ENCODE measurements around the gene ZKSCAN8. TPM values are rescaled to one million over a fixed set of nuclear protein-coding genes. Genes with fewer than 3 reads are reported as not detected.
A peak's percentile ranks its signal among the peaks of the same experiment; 100 is the strongest.

The ZKSCAN8 gene
- total and polyA plus RNA-seq, 2 donors (not counting 3 experiments of a cell fraction or from before 2014, with no cell fraction given): 9.4 to 19.7 TPM

DNA sequence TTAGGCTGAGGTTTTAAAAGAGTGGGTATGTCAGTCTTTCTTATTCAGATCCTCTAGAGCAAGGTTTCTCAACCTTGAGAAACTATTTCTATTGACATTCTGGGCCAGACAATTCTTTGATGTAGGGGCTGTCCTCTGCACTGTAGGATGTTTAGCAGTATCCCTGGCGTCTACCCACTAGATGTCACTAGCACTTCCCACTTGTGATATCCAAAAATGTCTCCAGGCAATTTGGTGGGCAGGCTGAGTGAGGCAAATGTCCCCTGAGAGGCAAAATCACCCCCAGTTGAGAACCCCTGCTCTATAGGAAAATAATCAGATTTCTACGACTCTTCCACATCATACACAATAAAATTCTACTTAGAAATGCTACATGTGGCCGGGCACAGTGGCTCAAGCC is 7.7 kb upstream of the ZKSCAN8 start:
- no peaks in the 10 kb centered on the region for H3K27me3 ChIP-seq (ENCODE audit: control insufficient read depth in 2 of 2, insufficient read depth in 2 of 2, low read length in 2 of 2)
- CTCF ChIA-PET: interaction anchor here (0.8 to 2.1 kb wide), 2 partner anchors 146 to 222 kb away, joined by 3 to 25 read pairs; no protein-coding TSS in a partner anchor
- POLR2A ChIA-PET: no interaction called here
- TF ChIP-seq, protein P1, sequence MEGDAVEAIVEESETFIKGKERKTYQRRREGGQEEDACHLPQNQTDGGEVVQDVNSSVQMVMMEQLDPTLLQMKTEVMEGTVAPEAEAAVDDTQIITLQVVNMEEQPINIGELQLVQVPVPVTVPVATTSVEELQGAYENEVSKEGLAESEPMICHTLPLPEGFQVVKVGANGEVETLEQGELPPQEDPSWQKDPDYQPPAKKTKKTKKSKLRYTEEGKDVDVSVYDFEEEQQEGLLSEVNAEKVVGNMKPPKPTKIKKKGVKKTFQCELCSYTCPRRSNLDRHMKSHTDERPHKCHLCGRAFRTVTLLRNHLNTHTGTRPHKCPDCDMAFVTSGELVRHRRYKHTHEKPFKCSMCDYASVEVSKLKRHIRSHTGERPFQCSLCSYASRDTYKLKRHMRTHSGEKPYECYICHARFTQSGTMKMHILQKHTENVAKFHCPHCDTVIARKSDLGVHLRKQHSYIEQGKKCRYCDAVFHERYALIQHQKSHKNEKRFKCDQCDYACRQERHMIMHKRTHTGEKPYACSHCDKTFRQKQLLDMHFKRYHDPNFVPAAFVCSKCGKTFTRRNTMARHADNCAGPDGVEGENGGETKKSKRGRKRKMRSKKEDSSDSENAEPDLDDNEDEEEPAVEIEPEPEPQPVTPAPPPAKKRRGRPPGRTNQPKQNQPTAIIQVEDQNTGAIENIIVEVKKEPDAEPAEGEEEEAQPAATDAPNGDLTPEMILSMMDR (IDR thresholded peaks at IDR 0.05; ENCODE audit: extremely low read depth in 1 of 2, insufficient read depth in 1 of 2, low read depth in 1 of 2, low read length in 2 of 2): peak; percentile 29 to 58
- TF ChIP-seq MAX (IDR thresholded peaks at IDR 0.05; ENCODE audit: insufficient read depth, insufficient read length): no peak
- no peak for TF ChIP-seq EZH2 (IDR thresholded peaks at IDR 0.05; ENCODE audit: borderline replicate concordance, low read depth, low read length, severe bottlenecking)
- no peak overlapping the region for H3K9ac ChIP-seq (replicated peaks; ENCODE audit: extremely low read depth, insufficient read depth, low read length)
- BruUV-seq (replicated peaks): no TSS peak
- peaks cover 51% of the 10 kb centered on the region for H3K79me2 ChIP-seq (ENCODE audit: control insufficient read depth, insufficient read depth, low read length)
- FAIRE-seq: peak; percentile 74
- dilution Hi-C loops (cut with MboI; ENCODE audit: extremely low pct_ligation_motif_present, low sequenced_read_pairs) (no loop called here), intact Hi-C loops (cut with micrococcal nuclease) (loop anchor here (1.0 to 10.0 kb wide), 4 partner anchors 147 to 451 kb away; partner anchors contain the start of gene PGBD1)
- no peak overlapping the region for H3K4me2 ChIP-seq (ENCODE audit: insufficient read depth, low read length)
- peaks cover 25% of the 10 kb centered on the region for H3K4me1 ChIP-seq (ENCODE audit: control insufficient read depth, extremely low read depth, insufficient read depth, low read length)
- DNase-seq (ENCODE audit: low read depth, low spot score): peak; percentile 45
- peaks cover 7 to 12% of the 10 kb centered on the region in 2 experiments for H3K36me3 ChIP-seq (ENCODE audit: control insufficient read depth in 2 of 2, extremely low read depth in 1 of 2, insufficient read depth in 2 of 2, low read length in 2 of 2)
- no peak overlapping the region for H3K27ac ChIP-seq (ENCODE audit: insufficient read depth, low read depth, low read length)
- H3K9me3 ChIP-seq (replicated peaks; ENCODE audit: control insufficient read depth, insufficient read depth, low read length): no peaks in the 10 kb centered on the region
- H4K20me1 ChIP-seq (replicated peaks; ENCODE audit: control insufficient read depth, extremely low read depth, insufficient read depth, low read length): no peaks in the 10 kb centered on the region
- H3K9me1 ChIP-seq (replicated peaks; ENCODE audit: control insufficient read depth, extremely low read depth, insufficient read depth, low read length): no peaks in the 10 kb centered on the region
- H2AFZ ChIP-seq (ENCODE audit: low read depth, low read length): no peak overlapping the region
- H3K4me3 ChIP-seq (replicated peaks in 1 of 3; ENCODE audit: insufficient read depth in 1 of 3, low read depth in 1 of 3, low read length in 3 of 3): no peak overlapping the region

DNA sequence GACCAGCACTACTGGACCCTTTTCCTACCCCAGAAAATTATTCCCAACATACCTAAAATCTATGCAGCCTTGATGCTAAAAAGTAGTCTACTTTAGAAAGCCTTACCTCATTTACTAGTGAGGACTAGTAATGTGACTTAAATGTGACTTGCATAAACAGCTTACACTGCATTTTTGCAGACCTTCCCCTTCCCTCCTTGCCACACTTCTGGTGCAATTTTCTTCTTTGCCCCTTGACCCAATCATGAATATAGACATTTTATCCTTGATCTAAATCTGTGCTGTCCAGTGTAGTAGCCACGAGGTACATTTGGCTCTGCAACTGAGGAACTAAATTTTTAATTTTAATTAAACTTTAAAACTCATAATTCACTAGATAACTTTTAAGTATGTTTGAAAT is 7.0 kb upstream of the ZKSCAN8 start:
- CTCF ChIA-PET: no interaction called here
- FAIRE-seq: no peak

More for the DNA sequence above, 7.0 kb upstream of the ZKSCAN8 start:
- peaks cover 46% of the 10 kb centered on the region for H3K79me2 ChIP-seq (ENCODE audit: control insufficient read depth, insufficient read depth, low read length)
- H3K36me3 ChIP-seq (ENCODE audit: control insufficient read depth in 2 of 2, extremely low read depth in 1 of 2, insufficient read depth in 2 of 2, low read length in 2 of 2): peaks cover 3 to 6% of the 10 kb centered on the region in 2 experiments
- TF ChIP-seq EZH2 (IDR thresholded peaks at IDR 0.05; ENCODE audit: borderline replicate concordance, low read depth, low read length, severe bottlenecking) (no peak), FOS (IDR thresholded peaks at IDR 0.05; ENCODE audit: borderline replicate concordance, insufficient read depth, low read length) (no peak), MAX (IDR thresholded peaks at IDR 0.05; ENCODE audit: insufficient read depth, insufficient read length) (no peak), POLR2A (IDR thresholded peaks at IDR 0.05; ENCODE audit: low read depth, low read length) (no peak), MYC (IDR thresholded peaks at IDR 0.05; ENCODE audit: low read depth, low read length) (no peak)
- no peak overlapping the region for H3K4me2 ChIP-seq (ENCODE audit: insufficient read depth, low read length)
- no peaks in the 10 kb centered on the region for H3K9me3 ChIP-seq (replicated peaks; ENCODE audit: control insufficient read depth, insufficient read depth, low read length)
- dilution Hi-C loops (cut with MboI; ENCODE audit: extremely low pct_ligation_motif_present, low sequenced_read_pairs) (no loop called here), intact Hi-C loops (cut with micrococcal nuclease) (loop anchor here (1.0 to 10.0 kb wide), 5 partner anchors 147 to 548 kb away; partner anchors contain the start of gene PGBD1)
- no peak overlapping the region for H3K4me3 ChIP-seq (replicated peaks in 1 of 3; ENCODE audit: insufficient read depth in 1 of 3, low read depth in 1 of 3, low read length in 3 of 3)
- no peaks in the 10 kb centered on the region for H4K20me1 ChIP-seq (replicated peaks; ENCODE audit: control insufficient read depth, extremely low read depth, insufficient read depth, low read length)
- no peak overlapping the region for H2AFZ ChIP-seq (ENCODE audit: low read depth, low read length)
- BruUV-seq (replicated peaks): no TSS peak
- peaks cover 25% of the 10 kb centered on the region for H3K4me1 ChIP-seq (ENCODE audit: control insufficient read depth, extremely low read depth, insufficient read depth, low read length)
- H3K27me3 ChIP-seq (ENCODE audit: control insufficient read depth in 2 of 2, insufficient read depth in 2 of 2, low read length in 2 of 2): no peaks in the 10 kb centered on the region
- no peak overlapping the region for H3K27ac ChIP-seq (ENCODE audit: insufficient read depth, low read depth, low read length)
- no peak for DNase-seq (ENCODE audit: low read depth, low spot score)
- H3K9me1 ChIP-seq (replicated peaks; ENCODE audit: control insufficient read depth, extremely low read depth, insufficient read depth, low read length): no peaks in the 10 kb centered on the region
- no peak overlapping the region for H3K9ac ChIP-seq (replicated peaks; ENCODE audit: extremely low read depth, insufficient read depth, low read length)
- POLR2A ChIA-PET: no interaction called here

All from endothelial cell of umbilical vein (primary cell).